OCI-LY1 (cell line): ENCODE data around the gene CUX1.

Experiments used
- H2AFZ ChIP-seq: fragments of 200-600 bp; sonication (generic), shearing (Covaris generic); 2 replicates; pipeline ENCODE4 v1.6.0; 2014; ENCODE audit warnings: antibody characterized with exemption, mild to moderate bottlenecking, low read length
- H3F3A ChIP-seq: fragments of 200-600 bp; sonication (generic), shearing (Covaris generic); 2 replicates; pipeline ENCODE4 v1.6.0; 2014; ENCODE audit warnings: mild to moderate bottlenecking, antibody characterized with exemption, low read length, moderate library complexity; ENCODE audit not compliant: insufficient read depth
- H3K27ac ChIP-seq: fragments of 200-600 bp; sonication (generic); 2 replicates; pipeline ENCODE4 v1.5.1; 2014; ENCODE audit warnings: low read length, mixed run types, mild to moderate bottlenecking, low read depth; ENCODE audit not compliant: poor library complexity, severe bottlenecking
- H3K27me3 ChIP-seq: fragments of 200-600 bp; sonication (generic); 2 replicates; pipeline ENCODE4 v1.6.0; 2014; ENCODE audit warnings: antibody characterized with exemption, mild to moderate bottlenecking, low read length, moderate library complexity; ENCODE audit not compliant: insufficient read depth
- H3K36me3 ChIP-seq: fragments of 200-600 bp; sonication (generic); 2 replicates; pipeline ENCODE4 v1.6.1; 2014; ENCODE audit warnings: mild to moderate bottlenecking, antibody characterized with exemption, low read length, moderate library complexity, mixed read lengths; ENCODE audit not compliant: insufficient read depth
- H3K4me1 ChIP-seq: fragments of 200-600 bp; sonication (generic); 2 replicates; pipeline ENCODE4 v1.5.1; 2014; ENCODE audit warnings: mild to moderate bottlenecking, low read length, moderate library complexity; ENCODE audit not compliant: insufficient read depth, severe bottlenecking
- H3K4me2 ChIP-seq: fragments of 200-600 bp; sonication (generic), shearing (Covaris generic); 2 replicates; pipeline ENCODE4 v1.6.1; 2014; ENCODE audit warnings: low read length
- H3K4me3 ChIP-seq: fragments of 200-600 bp; sonication (generic); 2 replicates; pipeline ENCODE4 v1.5.1; 2014; ENCODE audit warnings: low read length, low read depth, mild to moderate bottlenecking, mixed read lengths; ENCODE audit not compliant: poor library complexity, severe bottlenecking
- H3K79me2 ChIP-seq: fragments of 200-600 bp; shearing (Covaris generic); 2 replicates; pipeline ENCODE4 v1.6.1; 2016; ENCODE audit warnings: mixed run types, low read length, mixed read lengths; ENCODE audit not compliant: insufficient read depth
- H3K9ac ChIP-seq: fragments of 200-600 bp; sonication (generic), shearing (Covaris generic); 2 replicates; pipeline ENCODE4 v1.6.1; 2014; ENCODE audit warnings: mild to moderate bottlenecking, low read length, mixed read lengths
- H3K9me2 ChIP-seq: fragments of 200-600 bp; sonication (generic), shearing (Covaris generic); 2 replicates; pipeline ENCODE4 v1.6.1; 2014; ENCODE audit warnings: low read depth, mild to moderate bottlenecking, low read length, mixed read lengths
- H3K9me3 ChIP-seq: fragments of 200-600 bp; shearing (Covaris generic); 2 replicates; pipeline ENCODE4 v1.6.1; 2014; ENCODE audit warnings: low read length, mixed read lengths
- H4K20me1 ChIP-seq: fragments of 200-600 bp; sonication (generic), shearing (Covaris generic); 2 replicates; pipeline ENCODE4 v1.6.0; 2016; ENCODE audit warnings: mild to moderate bottlenecking, low read length; ENCODE audit not compliant: insufficient read depth
- CTCF ChIP-seq: fragments of 200-600 bp; sonication (generic), shearing (Covaris generic); IDR thresholded peaks from 2 replicates; pipeline ENCODE4 v1.5.1; 2017; ENCODE audit warnings: mild to moderate bottlenecking, antibody characterized with exemption, low read length, moderate library complexity, mixed read lengths
- EZH2 ChIP-seq: fragments of 200-600 bp; sonication (generic), shearing (Covaris generic); IDR thresholded peaks from 2 replicates; pipeline ENCODE4 v1.8.0; 2017; ENCODE audit warnings: borderline replicate concordance, mixed run types, mild to moderate bottlenecking, antibody characterized with exemption, low read length, moderate library complexity, mixed read lengths

Gene CUX1

GRCh38 chr7:101922631-101923601, 105.5 kb downstream of the CUX1 start:
- no peak overlapping the region for H3K9ac ChIP-seq
- peaks cover 92% of the 10 kb centered on the region for H3K36me3 ChIP-seq
- H3K27ac ChIP-seq, result no peak overlapping the region
- no peak for TF ChIP-seq CTCF
- TF ChIP-seq EZH2, result no peak
- H3K9me2 ChIP-seq, result no peaks in the 10 kb centered on the region
- no peak overlapping the region for H2AFZ ChIP-seq
- H3K79me2 ChIP-seq, result peaks cover 83% of the 10 kb centered on the region
- H3K4me3 ChIP-seq, result no peak overlapping the region
- no peaks in the 10 kb centered on the region for H3K4me1 ChIP-seq
- no peaks in the 10 kb centered on the region for H3K9me3 ChIP-seq
- no peak overlapping the region for H3K4me2 ChIP-seq
- H4K20me1 ChIP-seq, result no peaks in the 10 kb centered on the region
- no peaks in the 10 kb centered on the region for H3K27me3 ChIP-seq
- H3F3A ChIP-seq, result no peaks in the 10 kb centered on the region

GRCh38 chr7:101923602-101923985, 106.2 kb downstream of the CUX1 start:
- H2AFZ ChIP-seq, result no peak overlapping the region
- H3K4me1 ChIP-seq, result no peaks in the 10 kb centered on the region
- H3K27me3 ChIP-seq, result no peaks in the 10 kb centered on the region
- no peaks in the 10 kb centered on the region for H3K9me2 ChIP-seq
- no peaks in the 10 kb centered on the region for H3F3A ChIP-seq
- H3K27ac ChIP-seq, result no peak overlapping the region
- H3K4me3 ChIP-seq, result no peak overlapping the region
- H3K79me2 ChIP-seq, result peaks cover 82% of the 10 kb centered on the region
- no peaks in the 10 kb centered on the region for H4K20me1 ChIP-seq
- H3K9ac ChIP-seq, result no peak overlapping the region
- peaks cover 90% of the 10 kb centered on the region for H3K36me3 ChIP-seq
- no peak overlapping the region for H3K4me2 ChIP-seq
- no peaks in the 10 kb centered on the region for H3K9me3 ChIP-seq
- TF ChIP-seq EZH2, result no peak

GRCh38 chr7:101924171-101924570, 106.7 kb downstream of the CUX1 start:
- H3K4me2 ChIP-seq, result no peak overlapping the region
- peaks cover 88% of the 10 kb centered on the region for H3K36me3 ChIP-seq
- no peak overlapping the region for H2AFZ ChIP-seq
- H3K27me3 ChIP-seq, result no peaks in the 10 kb centered on the region
- no peak overlapping the region for H3K4me3 ChIP-seq
- H3K9ac ChIP-seq, result no peak overlapping the region
- H4K20me1 ChIP-seq, result no peaks in the 10 kb centered on the region
- no peak for TF ChIP-seq EZH2
- TF ChIP-seq CTCF, result no peak
- no peaks in the 10 kb centered on the region for H3K4me1 ChIP-seq
- H3F3A ChIP-seq, result no peaks in the 10 kb centered on the region
- H3K79me2 ChIP-seq, result peaks cover 84% of the 10 kb centered on the region
- H3K27ac ChIP-seq, result no peak overlapping the region
- no peaks in the 10 kb centered on the region; the same call in 1 of the 2 replicates for H3K9me3 ChIP-seq
- no peaks in the 10 kb centered on the region for H3K9me2 ChIP-seq
